Measurements from ENCODE around the gene LIPA. TPM values are rescaled to one million over a fixed set of nuclear protein-coding genes. Genes with fewer than 3 reads are reported as not detected.
"Not testable (repeated sequence)": the region's sequence is repeated elsewhere in the genome, so short reads cannot be mapped to it uniquely, and the experiment has no call there.

The LIPA gene
- total RNA-seq, 2 donors from 2014 or later, result 25.6 to 37.2 TPM

DNA sequence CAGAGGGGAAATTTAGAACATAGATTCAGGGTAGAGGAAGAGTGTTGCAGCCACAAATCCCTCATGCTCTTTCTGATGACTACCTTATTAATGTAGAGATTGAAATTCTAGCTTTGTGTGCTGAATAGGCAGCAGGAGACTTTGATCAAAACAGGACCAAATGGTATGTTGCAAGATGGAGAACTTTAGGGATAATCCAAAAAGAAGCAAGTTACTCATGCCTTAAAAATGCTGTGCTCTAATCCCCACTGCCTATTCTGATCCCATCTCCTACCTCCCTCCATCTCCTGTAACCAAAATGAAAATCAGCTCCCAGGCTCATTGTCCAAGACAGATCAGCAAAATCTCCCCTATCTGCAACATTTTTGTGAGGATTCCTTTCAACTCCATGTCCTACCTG is 75.8 kb downstream of the LIPA start:
- H3K9me3 ChIP-seq, result no peaks in the 10 kb centered on the region
- H3K27me3 ChIP-seq (replicated peaks; ENCODE audit: insufficient read depth), result no peaks in the 10 kb centered on the region
- intact Hi-C loops (cut with DNase I), result no loop called here
- no peak overlapping the region for H3K27ac ChIP-seq
- no peak for DNase-seq (ENCODE audit: low spot score)
- H3K36me3 ChIP-seq, result no peaks in the 10 kb centered on the region
- H3K4me3 ChIP-seq, result no peak overlapping the region
- H3K4me1 ChIP-seq (replicated peaks), result no peaks in the 10 kb centered on the region
- TF ChIP-seq POLR2AphosphoS5 (IDR thresholded peaks at IDR 0.05) (no peak), POLR2A (IDR thresholded peaks at IDR 0.05) (no peak)
- TF ChIP-seq, protein P1, sequence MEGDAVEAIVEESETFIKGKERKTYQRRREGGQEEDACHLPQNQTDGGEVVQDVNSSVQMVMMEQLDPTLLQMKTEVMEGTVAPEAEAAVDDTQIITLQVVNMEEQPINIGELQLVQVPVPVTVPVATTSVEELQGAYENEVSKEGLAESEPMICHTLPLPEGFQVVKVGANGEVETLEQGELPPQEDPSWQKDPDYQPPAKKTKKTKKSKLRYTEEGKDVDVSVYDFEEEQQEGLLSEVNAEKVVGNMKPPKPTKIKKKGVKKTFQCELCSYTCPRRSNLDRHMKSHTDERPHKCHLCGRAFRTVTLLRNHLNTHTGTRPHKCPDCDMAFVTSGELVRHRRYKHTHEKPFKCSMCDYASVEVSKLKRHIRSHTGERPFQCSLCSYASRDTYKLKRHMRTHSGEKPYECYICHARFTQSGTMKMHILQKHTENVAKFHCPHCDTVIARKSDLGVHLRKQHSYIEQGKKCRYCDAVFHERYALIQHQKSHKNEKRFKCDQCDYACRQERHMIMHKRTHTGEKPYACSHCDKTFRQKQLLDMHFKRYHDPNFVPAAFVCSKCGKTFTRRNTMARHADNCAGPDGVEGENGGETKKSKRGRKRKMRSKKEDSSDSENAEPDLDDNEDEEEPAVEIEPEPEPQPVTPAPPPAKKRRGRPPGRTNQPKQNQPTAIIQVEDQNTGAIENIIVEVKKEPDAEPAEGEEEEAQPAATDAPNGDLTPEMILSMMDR (IDR thresholded peaks at IDR 0.05), result no peak

DNA sequence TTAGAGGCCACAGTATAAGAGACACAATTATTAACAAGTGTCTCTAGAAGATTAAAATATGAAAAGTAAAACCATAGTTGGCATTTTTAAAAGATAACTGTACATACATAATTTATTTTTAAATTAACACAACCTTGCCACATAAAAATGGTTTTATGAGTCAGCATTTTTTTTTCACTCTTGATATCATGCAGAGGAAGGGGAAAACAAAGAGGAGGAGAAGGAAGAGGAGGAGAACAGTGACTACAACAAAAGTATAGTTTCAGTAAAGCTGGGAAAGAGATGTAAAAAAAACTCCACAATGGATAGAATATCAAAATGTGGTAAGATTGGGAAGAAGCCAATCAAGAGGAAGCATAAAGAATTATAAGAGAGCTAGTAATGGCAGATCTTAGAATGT is 78.5 kb downstream of the LIPA start:
- Histone ChIP-seq H3K27me3 (replicated peaks; ENCODE audit: insufficient read depth) (no peaks in the 10 kb centered on the region), H3K9me3 (no peaks in the 10 kb centered on the region), H3K27ac (no peak overlapping the region), H3K4me1 (replicated peaks) (no peaks in the 10 kb centered on the region), H3K36me3 (no peaks in the 10 kb centered on the region), H3K4me3 (no peak overlapping the region)
- intact Hi-C loops (cut with DNase I), result no loop called here
- DNase-seq (ENCODE audit: low spot score), result no peak
- TF ChIP-seq POLR2A (IDR thresholded peaks at IDR 0.05) (no peak), POLR2AphosphoS5 (IDR thresholded peaks at IDR 0.05) (no peak)
- TF ChIP-seq, protein P1 (IDR thresholded peaks at IDR 0.05), result no peak

DNA sequence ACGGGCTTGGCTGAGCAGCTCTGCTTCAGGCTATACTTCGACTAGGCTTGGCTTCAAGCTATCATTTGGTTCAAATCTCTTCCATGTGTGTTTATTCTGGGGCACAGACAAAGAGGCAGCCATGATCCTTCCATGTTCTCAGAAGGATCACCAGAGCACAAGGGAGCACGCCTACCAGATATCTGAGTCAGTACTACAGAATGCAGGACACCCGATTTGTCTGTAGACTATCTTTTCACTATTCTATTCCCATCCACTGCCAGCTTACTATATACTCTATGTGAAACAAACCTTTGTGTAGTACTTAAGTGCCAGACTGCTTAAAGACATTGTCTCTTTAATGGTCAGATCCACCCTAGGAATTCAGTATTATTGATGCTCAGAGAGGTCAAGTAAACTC is 79.6 kb downstream of the LIPA start:
- TF ChIP-seq, protein P1 (IDR thresholded peaks at IDR 0.05), result no peak
- no peak for TF ChIP-seq POLR2AphosphoS5 (IDR thresholded peaks at IDR 0.05)
- TF ChIP-seq POLR2A (IDR thresholded peaks at IDR 0.05), result no peak
- intact Hi-C loops (cut with DNase I), result no loop called here
- Histone ChIP-seq H3K27me3 (replicated peaks; ENCODE audit: insufficient read depth) (no peaks in the 10 kb centered on the region), H3K27ac (no peak overlapping the region), H3K4me3 (no peak overlapping the region), H3K36me3 (no peaks in the 10 kb centered on the region), H3K4me1 (replicated peaks) (no peaks in the 10 kb centered on the region), H3K9me3 (no peaks in the 10 kb centered on the region)
- DNase-seq (ENCODE audit: low spot score), result no peak
- WGBS, result 84% methylated on average over 4 of the region's 4 CpGs

DNA sequence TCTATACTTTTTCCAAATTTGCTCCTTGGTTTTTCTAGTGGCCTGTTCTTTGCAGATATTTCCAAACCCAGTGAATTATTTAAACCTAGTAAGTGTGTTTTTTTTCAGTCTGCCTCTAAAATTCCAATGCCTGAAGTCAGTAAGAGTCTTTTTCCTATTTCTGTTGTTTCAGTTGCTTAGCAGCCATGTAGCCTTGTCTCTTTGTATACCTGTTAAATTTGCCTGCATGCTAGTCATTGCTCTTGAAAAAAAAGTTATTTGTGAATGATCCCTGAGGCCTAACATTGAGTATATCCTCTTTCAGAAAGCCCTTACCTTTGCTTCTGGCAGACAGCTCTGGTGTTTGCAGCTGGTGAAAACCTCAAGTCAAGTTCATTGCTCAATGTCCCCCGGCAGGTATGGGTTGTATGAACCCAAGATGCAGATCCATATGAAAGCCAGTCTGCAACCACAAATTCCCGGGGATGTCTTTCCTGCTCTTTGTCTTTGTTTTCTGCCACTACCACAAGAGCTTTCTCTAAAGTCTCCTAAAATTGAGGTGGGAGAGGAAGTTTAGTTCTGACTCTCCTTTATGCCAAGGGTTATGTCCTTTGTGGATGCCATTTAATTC is 80.2 kb downstream of the LIPA start:
- intact Hi-C loops (cut with DNase I), result no loop called here
- WGBS, result 92% methylated on average over 2 of the region's 2 CpGs
- H3K4me3 ChIP-seq, result no peak overlapping the region

DNA sequence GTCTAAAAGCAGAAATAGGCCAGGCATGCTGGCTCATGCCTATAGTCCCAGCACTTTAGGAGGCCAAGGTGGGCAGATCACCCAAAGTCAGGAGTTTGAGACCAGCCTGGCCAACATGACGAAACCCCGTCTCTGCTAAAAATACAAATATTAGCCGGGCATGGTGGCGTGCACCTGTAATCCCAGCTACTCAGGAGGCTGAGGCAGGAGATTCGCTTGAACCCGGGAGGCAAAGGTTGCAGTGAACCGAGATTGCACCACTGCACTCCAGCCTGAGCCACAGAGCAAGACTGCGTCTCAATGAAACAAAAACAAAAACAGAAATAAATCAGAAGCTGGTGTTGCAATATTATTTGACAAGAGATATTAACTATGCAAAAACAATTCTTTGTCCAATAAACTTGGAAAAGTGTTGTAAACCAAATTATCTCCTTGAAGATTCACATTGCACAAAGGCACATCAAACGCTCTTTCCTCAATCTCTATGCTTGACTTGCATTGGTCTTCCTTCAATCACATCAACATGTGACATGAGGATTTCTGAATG is 83.1 kb downstream of the LIPA start:
- H3K27ac ChIP-seq; H3K4me1 ChIP-seq (replicated peaks); intact Hi-C loops (cut with DNase I); H3K9me3 ChIP-seq; H3K4me3 ChIP-seq; DNase-seq (ENCODE audit: low spot score); H3K27me3 ChIP-seq (replicated peaks; ENCODE audit: insufficient read depth); H3K36me3 ChIP-seq: not testable (repeated sequence)
- 82% methylated on average over 9 of the region's 9 CpGs for WGBS

More for the DNA sequence above, 80.2 kb downstream of the LIPA start:
- no peak for DNase-seq (ENCODE audit: low spot score)
- Histone ChIP-seq H3K27ac (no peak overlapping the region), H3K27me3 (replicated peaks; ENCODE audit: insufficient read depth) (no peaks in the 10 kb centered on the region), H3K9me3 (no peaks in the 10 kb centered on the region), H3K36me3 (no peaks in the 10 kb centered on the region), H3K4me1 (replicated peaks) (no peaks in the 10 kb centered on the region)
- TF ChIP-seq, protein P1 (IDR thresholded peaks at IDR 0.05), result no peak
- TF ChIP-seq POLR2AphosphoS5 (IDR thresholded peaks at IDR 0.05) (no peak), POLR2A (IDR thresholded peaks at IDR 0.05) (no peak)
